Lower lobe of right lung (tissue), 2 donors: Measurements from ENCODE around the gene PTPN6. TPM values are rescaled to one million over a fixed set of nuclear protein-coding genes. Genes with fewer than 3 reads are reported as not detected.
A peak's percentile ranks its signal among the peaks of the same experiment; 100 is the strongest.

Experiments
- ATAC-seq, 2 donors: fragments of 200-7000 bp; cut with Tn5 transposase; one replicate each; pipeline ENCODE4 v1.9.1; 2020 to 2022; ENCODE audit warnings: mild to moderate bottlenecking in 2 of 2, moderate library complexity in 2 of 2
- DNase-seq: peaks from one replicate; pipeline ENCODE4 v3.0.0-alpha.2; 2020
- H3K27ac ChIP-seq: fragments of 200-600 bp; one replicate; pipeline ENCODE4 v1.8.0; 2022
- H3K27me3 ChIP-seq: fragments of 200-600 bp; one replicate; pipeline ENCODE4 v1.8.0; 2022; ENCODE audit warnings: low read depth
- H3K36me3 ChIP-seq: fragments of 200-600 bp; one replicate; pipeline ENCODE4 v1.8.0; 2022; ENCODE audit warnings: mild to moderate bottlenecking
- H3K4me1 ChIP-seq: fragments of 200-600 bp; one replicate; pipeline ENCODE4 v1.8.0; 2022
- H3K4me3 ChIP-seq: fragments of 200-600 bp; one replicate; pipeline ENCODE4 v1.8.0; 2022; ENCODE audit warnings: mild to moderate bottlenecking
- H3K9me3 ChIP-seq: fragments of 200-600 bp; one replicate; pipeline ENCODE4 v1.8.0; 2022
- intact Hi-C: fragments of 100-400 bp; cut with DNase I; formaldehyde crosslinking; loops from one replicate; pipeline ENCODE4 v1.11.0; 2022
- total RNA-seq: library from RNA; stranded (reverse); fragmentation: NEBNext Ultra II Directional; extraction: Animal tissue kit (Norgen Biotek cat#: 25700); gene quantifications from one replicate; pipeline ENCODE4 v1.2.1, GENCODE V29; 2021
- TF ChIP-seq, protein P1 (sequence below): fragments of 200-600 bp; IDR thresholded peaks from one replicate; pipeline ENCODE4 v1.8.0; 2022; ENCODE audit warnings: antibody characterized with exemption, mild to moderate bottlenecking
- donor health status: DM: no; HTN: yes; CAD: no; lungs with severe emphysema.

Gene PTPN6
- total RNA-seq, 1 donor from 2014 or later: 209 TPM

DNA sequence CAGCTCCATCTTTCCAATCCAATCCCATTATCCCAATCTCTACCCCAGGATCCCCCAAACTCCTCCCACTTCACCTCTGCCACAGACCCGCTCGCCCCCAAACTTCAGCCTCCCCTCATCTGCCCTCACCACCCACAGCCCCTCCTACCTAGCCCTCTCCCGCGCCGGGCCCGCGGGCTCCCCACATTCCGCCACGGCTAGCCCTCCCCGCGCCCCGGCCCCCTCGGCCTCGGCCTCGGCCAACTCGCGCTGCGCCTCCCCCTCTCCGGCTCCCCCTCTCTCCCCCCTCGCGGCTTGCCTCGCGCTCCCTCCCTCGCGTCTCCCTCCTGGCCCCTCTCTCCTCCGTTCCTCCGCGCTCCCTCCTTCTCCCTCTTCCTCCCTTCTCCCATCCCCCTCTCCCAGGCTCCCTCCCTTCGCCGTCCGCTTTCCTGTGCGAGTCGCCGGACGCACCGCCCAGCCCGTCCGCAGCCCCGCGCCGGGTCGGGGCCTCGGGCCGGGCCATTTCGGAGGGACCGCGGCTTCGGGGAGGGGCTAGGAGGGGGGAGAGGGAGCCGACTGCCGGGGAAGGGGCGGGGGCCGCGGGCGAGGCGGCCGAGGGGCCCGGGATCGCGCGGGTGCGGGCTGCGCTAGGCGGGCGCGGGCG is 23.7 kb upstream of the PTPN6 start, which contains the start of gene ATN1:
Gene ATN1 (plus strand): TSS at position 581 of the 643 bp plus-strand sequence. CDS start 6,043 bp downstream, outside the sequence.
- intact Hi-C loops: no loop called here
- ATAC-seq: peak; percentile 49 to 56
- TF ChIP-seq, protein P1, sequence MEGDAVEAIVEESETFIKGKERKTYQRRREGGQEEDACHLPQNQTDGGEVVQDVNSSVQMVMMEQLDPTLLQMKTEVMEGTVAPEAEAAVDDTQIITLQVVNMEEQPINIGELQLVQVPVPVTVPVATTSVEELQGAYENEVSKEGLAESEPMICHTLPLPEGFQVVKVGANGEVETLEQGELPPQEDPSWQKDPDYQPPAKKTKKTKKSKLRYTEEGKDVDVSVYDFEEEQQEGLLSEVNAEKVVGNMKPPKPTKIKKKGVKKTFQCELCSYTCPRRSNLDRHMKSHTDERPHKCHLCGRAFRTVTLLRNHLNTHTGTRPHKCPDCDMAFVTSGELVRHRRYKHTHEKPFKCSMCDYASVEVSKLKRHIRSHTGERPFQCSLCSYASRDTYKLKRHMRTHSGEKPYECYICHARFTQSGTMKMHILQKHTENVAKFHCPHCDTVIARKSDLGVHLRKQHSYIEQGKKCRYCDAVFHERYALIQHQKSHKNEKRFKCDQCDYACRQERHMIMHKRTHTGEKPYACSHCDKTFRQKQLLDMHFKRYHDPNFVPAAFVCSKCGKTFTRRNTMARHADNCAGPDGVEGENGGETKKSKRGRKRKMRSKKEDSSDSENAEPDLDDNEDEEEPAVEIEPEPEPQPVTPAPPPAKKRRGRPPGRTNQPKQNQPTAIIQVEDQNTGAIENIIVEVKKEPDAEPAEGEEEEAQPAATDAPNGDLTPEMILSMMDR: no peak
- H3K27ac ChIP-seq: peak within 1 kb of the TSS; percentile 86
- H3K4me3 ChIP-seq: peak within 1 kb of the TSS; percentile 81
- peaks cover 64% of the 10 kb centered on the region for H3K4me1 ChIP-seq
- H3K9me3 ChIP-seq: no peaks in the 10 kb centered on the region
- peak; percentile 77 for DNase-seq
- H3K36me3 ChIP-seq: peaks cover 8% of the 10 kb centered on the region
- no peaks in the 10 kb centered on the region for H3K27me3 ChIP-seq

- ATAC-seq (no peak), DNase-seq (no peak)
- Histone ChIP-seq H3K4me3 (peak overlapping the region; percentile 81), H3K9me3 (no peaks in the 10 kb centered on the region), H3K27me3 (no peaks in the 10 kb centered on the region), H3K27ac (peak overlapping the region; percentile 86), H3K4me1 (peaks cover 71% of the 10 kb centered on the region), H3K36me3 (peaks cover 6% of the 10 kb centered on the region)
- intact Hi-C loops: no loop called here
- TF ChIP-seq, protein P1: no peak
Measured at GRCh38 chr12:6928022-6928702, 23.0 kb upstream of the PTPN6 start.

DNA sequence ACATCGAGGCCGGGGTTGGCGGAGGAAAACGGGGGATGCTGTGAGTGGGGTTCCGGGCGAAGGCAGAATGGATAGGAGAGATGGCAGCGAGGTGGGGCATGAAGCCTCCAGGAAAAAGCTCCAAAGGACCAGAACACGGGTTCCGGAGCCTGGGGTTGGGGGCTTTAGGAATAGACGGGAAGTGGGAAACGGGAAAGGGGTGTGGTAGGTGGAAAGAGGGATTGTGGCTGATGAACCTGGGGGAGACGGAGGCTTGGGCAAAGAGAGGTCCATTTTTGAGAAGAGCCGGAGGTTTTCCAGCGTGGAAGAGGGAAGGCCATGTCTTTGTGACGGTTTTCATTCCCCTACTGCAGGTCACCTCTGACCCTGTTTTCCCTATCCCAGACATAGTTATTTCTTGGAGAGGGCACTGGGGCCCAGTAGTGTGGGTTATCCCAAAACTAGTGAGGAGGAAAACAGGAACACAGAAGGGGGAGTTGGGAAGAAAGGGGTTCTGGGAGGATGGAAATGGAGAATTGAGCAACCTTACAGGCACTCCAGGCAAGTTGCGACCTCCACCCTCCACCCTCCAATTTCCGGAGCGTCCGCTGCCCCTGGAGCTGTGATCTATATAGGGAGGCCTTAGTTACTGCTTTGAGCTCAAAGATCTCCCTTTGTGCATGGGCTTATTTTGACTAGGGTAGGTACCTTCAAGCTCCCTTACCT is 22.3 kb upstream of the PTPN6 start:
- Histone ChIP-seq H3K4me1 (peaks cover 78% of the 10 kb centered on the region), H3K27me3 (no peaks in the 10 kb centered on the region), H3K27ac (peak overlapping the region; percentile 86), H3K9me3 (no peaks in the 10 kb centered on the region), H3K4me3 (peak overlapping the region; percentile 81), H3K36me3 (peaks cover 7% of the 10 kb centered on the region)
- DNase-seq: no peak
- ATAC-seq: no peak
- intact Hi-C loops: no loop called here
- TF ChIP-seq, protein P1: no peak

DNA sequence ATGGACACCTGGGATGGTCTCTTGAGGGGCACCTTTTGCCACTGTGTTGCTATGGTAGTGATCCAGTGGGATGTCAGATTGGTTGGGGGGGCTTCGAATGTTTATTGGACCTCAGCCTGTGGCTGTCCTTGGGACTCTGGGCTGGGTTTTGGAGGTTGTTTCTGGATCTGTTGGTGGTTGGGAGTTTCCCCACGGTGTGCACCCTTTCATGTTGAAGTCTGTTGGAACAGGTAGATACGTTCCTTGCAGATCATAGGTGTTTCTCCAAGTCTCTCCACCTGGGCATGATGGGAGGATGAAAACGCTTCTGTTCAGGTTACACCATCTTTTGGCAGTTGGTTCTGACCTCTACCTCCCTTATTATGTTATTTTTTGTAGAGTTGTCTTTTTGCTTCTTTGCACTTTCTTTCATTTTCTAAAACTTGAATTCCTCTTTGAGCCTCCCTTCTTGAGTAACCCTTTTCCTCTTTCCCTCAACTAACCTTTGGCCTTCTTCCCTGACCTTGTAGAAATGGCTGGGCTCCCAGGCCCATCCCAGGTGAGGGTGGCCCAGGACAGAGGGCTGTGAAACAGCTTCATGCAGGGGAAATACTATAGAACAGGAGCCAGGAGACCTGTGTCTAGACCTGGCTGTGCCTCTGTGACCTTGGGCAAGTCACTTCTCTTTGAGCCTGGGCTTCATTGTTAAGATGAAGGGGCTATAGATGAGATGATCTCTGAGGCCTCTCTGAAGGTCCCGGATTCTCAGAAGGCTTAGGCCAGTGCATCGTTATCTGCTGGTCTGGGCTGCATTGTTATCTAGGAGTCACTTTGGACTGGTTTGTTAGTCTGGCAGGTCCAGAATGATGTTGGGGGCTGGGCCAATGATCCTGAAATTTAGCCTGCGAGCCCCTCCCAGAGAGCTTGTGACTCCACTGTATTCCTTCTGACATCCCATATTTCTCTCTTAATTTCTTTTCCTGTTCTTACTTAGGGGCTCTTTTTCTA is 21.4 kb upstream of the PTPN6 start:
- peak overlapping the region; percentile 86 for H3K27ac ChIP-seq
- H3K36me3 ChIP-seq: peaks cover 16% of the 10 kb centered on the region
- peaks cover 76% of the 10 kb centered on the region for H3K4me1 ChIP-seq
- intact Hi-C loops: no loop called here
- ATAC-seq (no peak), DNase-seq (no peak)
- no peaks in the 10 kb centered on the region for H3K9me3 ChIP-seq
- no peaks in the 10 kb centered on the region for H3K27me3 ChIP-seq
- peak overlapping the region; percentile 81 for H3K4me3 ChIP-seq
- TF ChIP-seq, protein P1: no peak

- Histone ChIP-seq H3K27ac (peak overlapping the region; percentile 13), H3K9me3 (no peaks in the 10 kb centered on the region), H3K4me1 (peaks cover 75% of the 10 kb centered on the region), H3K36me3 (peaks cover 37% of the 10 kb centered on the region), H3K27me3 (no peaks in the 10 kb centered on the region), H3K4me3 (no peak overlapping the region)
- no peak for ATAC-seq
- intact Hi-C loops: no loop called here
- DNase-seq: no peak
- TF ChIP-seq, protein P1: no peak
Measured at GRCh38 chr12:6932766-6933165, 18.4 kb upstream of the PTPN6 start.
